OCI-LY3 (cell line): Measurements from ENCODE around the gene STAB1.

Source experiments
- H2AFZ ChIP-seq: fragments of 200-600, 300-600 bp; shearing (Covaris generic); 2 replicates; pipeline ENCODE4 v1.6.0; 2014; ENCODE audit warnings: antibody characterized with exemption, low read depth, low read length
- H3K27ac ChIP-seq: fragments of 200-600, 300-600 bp; sonication (generic); 2 replicates; pipeline ENCODE4 v1.5.1; 2014; ENCODE audit warnings: mild to moderate bottlenecking, low read length, moderate library complexity, mixed read lengths
- H3K27me3 ChIP-seq: fragments of 200-600, 300-600 bp; sonication (generic); 2 replicates; pipeline ENCODE4 v1.6.1; 2014; ENCODE audit warnings: low read depth, low read length, mixed read lengths
- H3K36me3 ChIP-seq: fragments of 200-600, 300-600 bp; sonication (generic); replicated peaks from 2 replicates; pipeline ENCODE3; 2014; ENCODE audit warnings: low read depth, low read length, mixed read lengths
- H3K4me1 ChIP-seq: fragments of 300-600, 200-600 bp; sonication (generic); 2 replicates; pipeline ENCODE4 v1.6.1; 2014; ENCODE audit warnings: low read length, mixed read lengths
- H3K4me2 ChIP-seq: fragments of 200-600, 300-600 bp; sonication (generic); 2 replicates; pipeline ENCODE4 v1.6.1; 2014; ENCODE audit warnings: low read length, mixed read lengths
- H3K4me3 ChIP-seq: fragments of 300-600, 200-600 bp; sonication (generic); 2 replicates; pipeline ENCODE4 v1.5.1; 2014; ENCODE audit warnings: antibody characterized with exemption, mild to moderate bottlenecking, low read length, moderate library complexity
- H3K79me2 ChIP-seq: fragments of 300-600, 200-600 bp; shearing (Covaris generic); 2 replicates; pipeline ENCODE4 v1.6.1; 2014; ENCODE audit warnings: mild to moderate bottlenecking, low read length, mixed read lengths
- H3K9ac ChIP-seq: fragments of 300-600, 200-600 bp; shearing (Covaris generic); 2 replicates; pipeline ENCODE4 v1.6.0; 2014; ENCODE audit warnings: mild to moderate bottlenecking, low read length, moderate library complexity
- H3K9me3 ChIP-seq: fragments of 200-600, 300-600 bp; shearing (Covaris generic); 2 replicates; pipeline ENCODE4 v1.6.1; 2014; ENCODE audit warnings: low read length, mixed read lengths; ENCODE audit not compliant: insufficient read depth
- H4K20me1 ChIP-seq: fragments of 200-600, 300-600 bp; sonication (generic); 2 replicates; pipeline ENCODE4 v1.6.1; 2016; ENCODE audit warnings: low read length, mixed read lengths; ENCODE audit not compliant: insufficient read depth
- EZH2phosphoT487 ChIP-seq: fragments of 200-600 bp; shearing (Covaris generic); IDR thresholded peaks from 2 replicates; pipeline ENCODE4 v1.6.1; 2018; ENCODE audit warnings: antibody characterized with exemption, mixed run types, low read depth
- TF ChIP-seq, protein P1 (sequence below): fragments of 200-600, 300-600 bp; sonication (generic); IDR thresholded peaks from 2 replicates; pipeline ENCODE4 v1.5.1; 2014; ENCODE audit warnings: antibody characterized with exemption, low read length, low read depth

STAB1 gene

DNA sequence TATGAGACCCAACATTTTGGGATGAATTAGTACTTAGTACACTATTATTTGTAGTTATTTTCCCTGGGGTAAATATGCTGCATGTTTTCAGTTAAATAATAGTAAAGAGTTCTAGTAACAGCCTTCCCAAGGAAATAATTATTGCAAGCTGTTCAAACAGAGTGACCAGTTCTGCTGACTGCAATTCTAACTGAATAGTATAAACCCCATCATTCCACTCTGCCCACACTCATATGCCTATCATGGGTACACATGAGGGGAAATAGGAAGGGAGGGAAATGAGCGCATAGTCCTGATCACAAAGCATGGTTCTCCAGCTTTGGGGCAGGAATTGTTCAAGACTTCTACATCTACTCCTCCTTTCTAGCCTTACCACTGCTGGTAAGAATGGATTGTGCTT lies 59.9 kb downstream of the STAB1 start:
- Histone ChIP-seq H3K9me3 (no peaks in the 10 kb centered on the region), H3K4me3 (no peak overlapping the region), H3K9ac (no peak overlapping the region), H2AFZ (no peak overlapping the region), H3K36me3 (peaks cover 61% of the 10 kb centered on the region), H3K27ac (no peak overlapping the region), H4K20me1 (no peaks in the 10 kb centered on the region), H3K4me2 (no peak overlapping the region), H3K4me1 (no peaks in the 10 kb centered on the region), H3K79me2 (no peaks in the 10 kb centered on the region), H3K27me3 (no peaks in the 10 kb centered on the region)
- TF ChIP-seq, protein P1, sequence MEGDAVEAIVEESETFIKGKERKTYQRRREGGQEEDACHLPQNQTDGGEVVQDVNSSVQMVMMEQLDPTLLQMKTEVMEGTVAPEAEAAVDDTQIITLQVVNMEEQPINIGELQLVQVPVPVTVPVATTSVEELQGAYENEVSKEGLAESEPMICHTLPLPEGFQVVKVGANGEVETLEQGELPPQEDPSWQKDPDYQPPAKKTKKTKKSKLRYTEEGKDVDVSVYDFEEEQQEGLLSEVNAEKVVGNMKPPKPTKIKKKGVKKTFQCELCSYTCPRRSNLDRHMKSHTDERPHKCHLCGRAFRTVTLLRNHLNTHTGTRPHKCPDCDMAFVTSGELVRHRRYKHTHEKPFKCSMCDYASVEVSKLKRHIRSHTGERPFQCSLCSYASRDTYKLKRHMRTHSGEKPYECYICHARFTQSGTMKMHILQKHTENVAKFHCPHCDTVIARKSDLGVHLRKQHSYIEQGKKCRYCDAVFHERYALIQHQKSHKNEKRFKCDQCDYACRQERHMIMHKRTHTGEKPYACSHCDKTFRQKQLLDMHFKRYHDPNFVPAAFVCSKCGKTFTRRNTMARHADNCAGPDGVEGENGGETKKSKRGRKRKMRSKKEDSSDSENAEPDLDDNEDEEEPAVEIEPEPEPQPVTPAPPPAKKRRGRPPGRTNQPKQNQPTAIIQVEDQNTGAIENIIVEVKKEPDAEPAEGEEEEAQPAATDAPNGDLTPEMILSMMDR, result no peak
- no peak for TF ChIP-seq EZH2phosphoT487

DNA sequence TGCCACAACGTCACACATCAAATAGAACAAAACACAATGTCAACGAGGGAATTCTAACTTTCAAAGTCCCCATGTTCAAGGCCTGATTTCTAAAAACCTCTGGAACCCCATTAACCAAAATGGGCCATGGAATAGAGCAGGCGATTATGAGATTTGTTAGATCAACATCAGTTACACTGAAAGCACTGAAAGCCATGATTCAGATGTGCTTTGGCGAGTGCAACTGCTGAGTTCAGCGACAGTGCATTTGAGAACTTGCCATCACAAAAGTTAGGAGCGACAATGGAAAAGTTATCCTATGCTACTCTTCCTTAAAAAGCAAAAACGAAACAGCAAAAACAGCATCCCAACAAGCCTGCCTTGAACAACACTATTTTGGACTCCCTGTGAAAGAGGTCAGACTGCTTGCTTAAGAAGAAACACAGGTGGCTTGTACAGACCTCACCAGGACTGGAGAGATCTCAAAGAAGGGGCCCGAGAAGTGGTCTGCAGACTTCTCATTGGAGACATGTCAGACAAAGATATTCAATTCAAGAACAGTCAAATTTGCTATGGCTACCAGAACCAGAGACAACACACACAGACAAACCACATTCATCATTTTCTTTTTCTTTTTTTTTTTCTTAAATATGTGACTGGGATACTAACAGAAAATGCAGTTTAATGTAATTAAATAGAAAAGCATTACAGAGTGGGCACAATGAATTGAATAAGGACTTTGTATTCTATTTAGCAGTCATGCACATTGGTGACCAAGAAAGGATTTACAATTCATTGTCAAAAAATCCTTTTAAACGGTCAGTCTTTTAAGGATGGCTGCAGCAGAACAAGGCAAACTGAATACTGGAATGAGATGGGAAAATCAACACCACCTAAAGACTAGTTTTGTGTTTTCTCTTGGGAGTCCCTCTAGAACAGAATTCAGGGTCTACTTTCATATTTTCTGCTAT lies 62.1 kb downstream of the STAB1 start:
- H3K27ac ChIP-seq, result no peak overlapping the region
- H4K20me1 ChIP-seq, result no peaks in the 10 kb centered on the region
- TF ChIP-seq EZH2phosphoT487, result no peak
- TF ChIP-seq, protein P1, result no peak
- H3K4me1 ChIP-seq, result no peaks in the 10 kb centered on the region
- no peak overlapping the region for H3K4me2 ChIP-seq
- no peak overlapping the region for H3K4me3 ChIP-seq
- H3K79me2 ChIP-seq, result no peaks in the 10 kb centered on the region
- no peaks in the 10 kb centered on the region for H3K27me3 ChIP-seq
- no peaks in the 10 kb centered on the region for H3K9me3 ChIP-seq
- peaks cover 62% of the 10 kb centered on the region for H3K36me3 ChIP-seq
- no peak overlapping the region for H2AFZ ChIP-seq
- H3K9ac ChIP-seq, result no peak overlapping the region

DNA sequence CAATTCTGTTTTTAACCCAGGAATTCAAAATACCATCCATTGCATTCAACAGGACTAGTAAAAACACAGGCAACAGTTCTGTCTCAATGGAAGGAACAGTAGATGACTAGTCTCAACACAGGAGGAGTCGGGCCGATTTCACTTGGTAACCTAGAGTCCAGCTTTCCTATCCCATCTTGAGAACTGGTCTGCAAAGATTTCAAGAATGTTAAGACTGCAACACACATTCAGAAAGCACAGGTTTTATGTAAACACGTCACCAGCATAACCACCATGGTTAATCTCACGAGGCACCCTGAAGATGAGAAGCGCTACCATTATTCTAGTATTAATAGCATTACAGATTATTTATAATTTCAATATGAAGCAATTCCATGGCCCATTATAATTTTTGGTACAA lies 63.3 kb downstream of the STAB1 start:
- H3K4me3 ChIP-seq, result no peak overlapping the region
- peaks cover 63% of the 10 kb centered on the region for H3K36me3 ChIP-seq
- no peak for TF ChIP-seq EZH2phosphoT487
- TF ChIP-seq, protein P1, result no peak
- no peak overlapping the region for H3K27ac ChIP-seq
- H3K9ac ChIP-seq, result no peak overlapping the region
- H3K4me2 ChIP-seq, result no peak overlapping the region
- H3K9me3 ChIP-seq, result no peaks in the 10 kb centered on the region
- no peak overlapping the region for H2AFZ ChIP-seq
- no peaks in the 10 kb centered on the region for H3K79me2 ChIP-seq
- H3K27me3 ChIP-seq, result no peaks in the 10 kb centered on the region
- no peaks in the 10 kb centered on the region for H3K4me1 ChIP-seq
- no peaks in the 10 kb centered on the region for H4K20me1 ChIP-seq

DNA sequence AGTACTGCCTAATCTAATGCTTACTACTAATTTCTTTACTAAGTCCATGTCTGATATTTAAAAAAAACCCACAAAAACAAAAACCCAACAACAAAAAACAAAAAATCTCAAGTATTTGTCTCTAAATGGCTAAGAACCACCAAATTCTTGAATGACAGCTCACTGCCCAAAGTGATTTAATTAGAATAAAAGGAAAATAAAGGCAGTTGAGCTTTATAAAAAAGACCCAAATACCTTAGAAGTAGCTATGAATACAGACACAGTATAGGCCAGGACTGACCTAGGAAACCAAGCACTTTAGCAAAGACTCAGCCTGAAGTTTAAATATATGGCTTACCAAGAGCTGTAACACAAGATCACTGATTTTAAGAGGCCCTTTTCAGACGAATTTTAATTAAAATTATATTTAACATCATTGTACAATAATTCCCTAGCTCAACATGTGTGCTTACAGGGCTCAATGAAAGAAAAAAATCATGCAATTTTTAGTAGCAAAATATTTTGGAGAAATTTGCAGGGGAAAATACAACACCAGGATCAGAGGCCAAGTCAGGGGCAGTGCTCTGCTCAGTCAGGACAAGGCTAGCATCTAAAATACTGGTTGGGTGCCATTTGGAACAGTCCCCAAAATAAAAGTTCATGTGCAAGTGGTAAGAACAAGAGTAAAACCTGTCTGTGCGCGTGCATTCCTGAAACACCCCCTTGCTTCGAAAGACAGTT lies 66.0 kb downstream of the STAB1 start:
- no peaks in the 10 kb centered on the region for H4K20me1 ChIP-seq
- H3K9me3 ChIP-seq, result no peaks in the 10 kb centered on the region
- no peaks in the 10 kb centered on the region for H3K79me2 ChIP-seq
- no peaks in the 10 kb centered on the region for H3K27me3 ChIP-seq
- no peak overlapping the region for H3K4me2 ChIP-seq
- no peak overlapping the region for H3K27ac ChIP-seq
- H2AFZ ChIP-seq, result no peak overlapping the region
- TF ChIP-seq EZH2phosphoT487, result no peak
- TF ChIP-seq, protein P1, result no peak
- no peaks in the 10 kb centered on the region for H3K4me1 ChIP-seq
- no peak overlapping the region for H3K4me3 ChIP-seq
- peaks cover 47% of the 10 kb centered on the region for H3K36me3 ChIP-seq
- H3K9ac ChIP-seq, result no peak overlapping the region
